Neural cell (in vitro differentiated cells): ENCODE measurements around the gene MYOZ2.

Experiments used
- EP300 ChIP-seq: fragments of 450-650 bp; conservative IDR thresholded peaks from 2 replicates; pipeline ENCODE4 v1.6.1; 2014; ENCODE audit warnings: antibody characterized with exemption, mild to moderate bottlenecking, moderate library complexity; ENCODE audit not compliant: poor library complexity, severe bottlenecking
- EZH2 ChIP-seq: fragments of 200-600, 300-800 bp; shearing (Covaris generic), sonication (generic); IDR thresholded peaks from 2 replicates; pipeline ENCODE4 v1.6.1; 2014; ENCODE audit warnings: antibody characterized with exemption, low read length, borderline replicate concordance, mild to moderate bottlenecking; ENCODE audit not compliant: insufficient read depth, poor library complexity, severe bottlenecking
- RAD21 ChIP-seq: fragments of 450-650 bp; conservative IDR thresholded peaks from 2 replicates; pipeline ENCODE4 v1.6.1; 2014; ENCODE audit warnings: antibody characterized with exemption, mild to moderate bottlenecking, moderate library complexity
- SMC3 ChIP-seq: fragments of 450-650 bp; conservative IDR thresholded peaks from 2 replicates; pipeline ENCODE4 v1.6.1; 2014; ENCODE audit warnings: antibody characterized with exemption, mild to moderate bottlenecking, moderate library complexity; ENCODE audit not compliant: poor library complexity
- TF ChIP-seq, protein P1 (sequence below): fragments of 450-650 bp; IDR thresholded peaks from 2 replicates; pipeline ENCODE4 v1.5.1; 2014; ENCODE audit warnings: antibody characterized with exemption, mild to moderate bottlenecking, moderate library complexity; ENCODE audit not compliant: poor library complexity, severe bottlenecking

GRCh38 chr4:119116925-119117900 is 18.4 kb upstream of the MYOZ2 start:
- TF ChIP-seq RAD21: no peak
- TF ChIP-seq EP300: no peak
- TF ChIP-seq, protein P1, sequence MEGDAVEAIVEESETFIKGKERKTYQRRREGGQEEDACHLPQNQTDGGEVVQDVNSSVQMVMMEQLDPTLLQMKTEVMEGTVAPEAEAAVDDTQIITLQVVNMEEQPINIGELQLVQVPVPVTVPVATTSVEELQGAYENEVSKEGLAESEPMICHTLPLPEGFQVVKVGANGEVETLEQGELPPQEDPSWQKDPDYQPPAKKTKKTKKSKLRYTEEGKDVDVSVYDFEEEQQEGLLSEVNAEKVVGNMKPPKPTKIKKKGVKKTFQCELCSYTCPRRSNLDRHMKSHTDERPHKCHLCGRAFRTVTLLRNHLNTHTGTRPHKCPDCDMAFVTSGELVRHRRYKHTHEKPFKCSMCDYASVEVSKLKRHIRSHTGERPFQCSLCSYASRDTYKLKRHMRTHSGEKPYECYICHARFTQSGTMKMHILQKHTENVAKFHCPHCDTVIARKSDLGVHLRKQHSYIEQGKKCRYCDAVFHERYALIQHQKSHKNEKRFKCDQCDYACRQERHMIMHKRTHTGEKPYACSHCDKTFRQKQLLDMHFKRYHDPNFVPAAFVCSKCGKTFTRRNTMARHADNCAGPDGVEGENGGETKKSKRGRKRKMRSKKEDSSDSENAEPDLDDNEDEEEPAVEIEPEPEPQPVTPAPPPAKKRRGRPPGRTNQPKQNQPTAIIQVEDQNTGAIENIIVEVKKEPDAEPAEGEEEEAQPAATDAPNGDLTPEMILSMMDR: no peak
- no peak for TF ChIP-seq EZH2
- TF ChIP-seq SMC3: no peak
